ENCODE data around the gene AP1B1. TPM values are rescaled to one million over a fixed set of nuclear protein-coding genes. Genes with fewer than 3 reads are reported as not detected.

Gene AP1B1
- total RNA-seq: 10 to 100 TPM; 58.0 to 77.3 (median 75.3) TPM

DNA sequence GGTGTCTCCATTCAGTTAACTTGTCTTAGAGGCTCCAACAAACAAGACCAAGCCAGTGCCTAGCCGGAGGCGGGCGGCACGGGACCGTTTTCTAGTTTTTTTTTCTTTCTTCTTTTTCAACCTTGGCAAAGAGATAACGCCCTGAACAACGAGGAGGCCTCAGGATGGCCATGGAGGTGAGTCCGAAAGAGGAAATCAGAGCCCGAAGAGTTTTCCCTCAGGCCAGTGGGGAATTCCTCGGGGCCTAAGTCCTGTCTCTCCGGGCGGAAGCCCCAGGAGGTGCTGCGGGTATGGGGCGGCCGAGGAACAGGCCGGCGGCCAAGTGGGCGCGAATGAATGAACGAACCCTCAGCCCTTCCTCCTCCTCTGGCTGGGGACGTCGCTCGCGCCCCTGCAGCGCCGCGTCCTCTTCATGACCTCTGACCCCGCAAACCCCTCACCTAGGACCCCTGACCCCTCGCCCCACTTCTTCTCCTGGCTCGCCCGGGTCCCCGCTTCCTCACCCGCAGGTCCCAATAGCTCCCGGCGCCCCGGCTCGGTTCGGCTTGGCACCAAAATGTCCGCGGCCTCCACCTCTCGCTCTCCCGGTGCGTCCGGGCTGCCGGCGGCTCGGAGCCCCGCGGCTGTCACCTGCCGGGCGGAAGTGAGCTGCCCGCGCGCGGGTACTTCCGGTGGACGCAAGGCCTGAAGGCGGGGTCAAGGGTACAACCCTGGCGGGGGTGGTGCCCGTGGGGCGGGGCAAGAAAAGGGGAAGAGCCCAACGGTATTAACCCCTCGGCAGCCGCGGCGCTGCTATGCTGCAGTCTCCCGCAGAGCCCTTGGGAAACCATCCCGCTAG lies at the start of gene AP1B1:
Gene AP1B1 (minus strand): TSS at position 650 of the 838 bp plus-strand sequence. CDS start 21,327 bp downstream, outside the sequence.
- ATAC-seq (ENCODE audit: low FRiP score): peak; percentile 97
- DNase-seq (ENCODE audit: low spot score): peak; percentile 84
- TF ChIP-seq CTCF (IDR thresholded peaks at IDR 0.05): no peak

- no peak for DNase-seq (ENCODE audit: low spot score)
- TF ChIP-seq CTCF (IDR thresholded peaks at IDR 0.05): no peak
- no peak for ATAC-seq (ENCODE audit: low FRiP score)
Measured at GRCh38 chr22:29435236-29436136, 47.1 kb upstream of the AP1B1 start.

- no peak for DNase-seq (ENCODE audit: low spot score)
- no peak for ATAC-seq (ENCODE audit: low FRiP score)
- TF ChIP-seq CTCF (IDR thresholded peaks at IDR 0.05): no peak
Measured at GRCh38 chr22:29434288-29434687, 45.9 kb upstream of the AP1B1 start.

DNA sequence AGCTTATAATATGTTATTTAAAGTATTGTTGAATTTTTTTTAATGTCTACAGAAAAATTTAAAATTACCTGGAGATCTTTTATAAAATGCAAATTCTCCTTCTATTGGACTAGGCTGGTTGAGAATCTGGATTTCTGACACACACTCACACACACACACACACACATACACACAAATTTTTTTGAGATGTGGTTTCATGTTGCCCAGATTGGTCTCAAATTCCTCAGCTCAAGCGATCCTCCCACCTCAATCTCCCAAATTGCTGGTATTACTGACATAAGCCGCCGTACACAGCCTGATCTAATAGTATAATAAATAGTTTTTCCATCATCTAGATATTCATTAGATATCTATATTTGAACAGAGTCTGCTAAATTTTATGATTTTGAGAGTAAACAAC lies 45.5 kb upstream of the AP1B1 start:
- no peak for TF ChIP-seq CTCF (IDR thresholded peaks at IDR 0.05)
- ATAC-seq (ENCODE audit: low FRiP score): no peak

DNA sequence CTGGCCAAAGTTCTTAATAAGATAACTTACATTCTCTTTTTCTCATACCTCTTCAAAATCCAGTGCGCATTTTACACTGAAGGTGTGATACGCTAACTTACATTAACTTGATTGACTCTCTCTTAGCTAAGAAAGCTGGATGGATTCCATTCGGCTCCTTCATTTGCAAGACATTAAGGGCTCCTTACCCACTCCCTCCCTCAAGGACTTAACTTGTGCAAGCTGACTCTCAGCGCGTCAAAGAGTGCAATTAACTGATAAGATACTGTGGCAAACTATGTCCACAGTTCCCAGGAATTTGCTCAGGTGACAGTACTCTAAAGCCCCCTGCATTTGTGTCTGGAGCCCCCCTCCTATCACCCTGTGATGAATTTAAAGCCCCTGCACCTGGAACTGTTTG lies 43.6 kb upstream of the AP1B1 start:
- DNase-seq (ENCODE audit: low spot score) (no peak), ATAC-seq (ENCODE audit: low FRiP score) (no peak)
- no peak for TF ChIP-seq CTCF (IDR thresholded peaks at IDR 0.05)

More for the DNA sequence above, 45.5 kb upstream of the AP1B1 start:
- DNase-seq (ENCODE audit: low spot score): no peak

- no peak for TF ChIP-seq CTCF (IDR thresholded peaks at IDR 0.05)
- ATAC-seq (ENCODE audit: low FRiP score) (no peak), DNase-seq (ENCODE audit: low spot score) (no peak)
Measured at GRCh38 chr22:29427176-29427760, 38.9 kb upstream of the AP1B1 start.
